GM19438 (cell line): ENCODE results near the gene SMARCAL1.
"Not testable (repeated sequence)": the region's sequence is repeated elsewhere in the genome, so short reads cannot be mapped to it uniquely, and the experiment has no call there.

ENCODE experiments used
- ATAC-seq: cut with Tn5 transposase; IDR thresholded peaks from one replicate; pipeline ENCODE4 v1.9.1; 2021; ENCODE audit warnings: low read depth; ENCODE audit not compliant: unreplicated experiment

SMARCAL1 gene

DNA sequence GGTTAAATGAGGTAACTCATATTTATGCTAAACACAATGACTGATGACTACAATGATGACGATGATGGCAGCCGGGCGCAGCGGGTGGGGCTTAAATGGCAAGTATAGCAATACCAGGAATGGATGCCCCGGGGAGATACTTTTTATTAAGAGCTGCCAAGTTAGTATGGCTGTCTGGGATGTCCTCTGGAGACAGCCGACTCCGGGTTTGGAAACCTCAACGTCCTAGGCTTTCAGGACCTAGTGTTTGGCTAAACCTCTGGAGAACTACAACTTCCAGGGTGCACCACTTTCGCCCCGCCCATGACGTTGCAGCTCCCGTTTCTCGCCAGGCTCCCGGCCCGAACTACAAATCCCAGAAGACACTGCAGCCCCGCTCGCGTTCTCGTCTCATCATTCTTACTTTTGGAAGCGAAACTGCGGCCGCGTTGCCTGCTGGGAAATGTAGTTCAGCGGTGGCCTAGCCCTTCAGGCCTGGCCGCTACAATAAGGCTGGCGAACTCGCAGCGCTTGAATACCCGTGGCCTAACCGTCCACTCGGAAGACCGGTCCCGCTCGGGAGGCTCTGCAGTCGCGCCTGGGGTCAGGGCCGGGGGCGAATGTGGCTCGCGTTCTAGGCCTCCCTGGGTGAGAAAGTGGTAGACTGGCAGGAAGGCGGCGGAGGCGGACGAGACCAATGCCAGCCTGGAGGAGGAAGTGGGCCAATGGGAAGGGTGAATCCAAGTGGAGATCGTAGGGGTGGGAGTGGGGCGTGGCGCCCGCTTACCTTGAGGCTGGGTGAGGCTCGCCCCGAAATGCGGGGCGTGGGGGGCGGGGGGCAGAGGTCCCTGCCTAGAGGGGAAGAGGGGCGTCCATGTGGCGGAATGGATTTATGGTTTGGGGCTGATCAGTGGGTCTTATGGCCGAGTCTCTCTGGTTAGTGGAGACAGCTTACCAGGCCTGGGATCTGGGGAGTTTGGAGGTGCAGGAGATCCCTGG lies at the start of gene SMARCAL1:
Gene SMARCAL1 (plus strand): TSS at position 463 of the 978 bp plus-strand sequence. CDS start 2,221 bp downstream, outside the sequence.
- ATAC-seq = peak; percentile 90

DNA sequence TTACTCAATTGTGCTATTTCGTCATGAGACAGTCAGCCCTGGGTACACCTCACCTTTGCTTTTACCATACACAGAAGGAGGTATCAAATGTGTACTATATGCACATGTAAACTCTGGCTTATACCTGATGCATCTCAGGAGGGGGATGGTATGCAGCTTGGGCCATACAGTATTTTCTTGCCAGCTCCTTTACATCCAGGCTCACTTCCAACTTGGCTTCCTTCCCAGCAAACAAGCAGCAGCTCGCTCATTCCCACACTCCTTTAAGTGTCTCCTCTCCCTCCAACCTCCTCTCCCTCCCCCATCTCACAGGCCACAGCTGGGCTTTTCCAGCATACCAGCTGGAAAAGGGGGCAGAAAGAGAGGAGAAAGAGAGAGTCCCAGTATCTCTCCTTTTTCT lies 49.6 kb upstream of the SMARCAL1 start:
- ATAC-seq = no peak

DNA sequence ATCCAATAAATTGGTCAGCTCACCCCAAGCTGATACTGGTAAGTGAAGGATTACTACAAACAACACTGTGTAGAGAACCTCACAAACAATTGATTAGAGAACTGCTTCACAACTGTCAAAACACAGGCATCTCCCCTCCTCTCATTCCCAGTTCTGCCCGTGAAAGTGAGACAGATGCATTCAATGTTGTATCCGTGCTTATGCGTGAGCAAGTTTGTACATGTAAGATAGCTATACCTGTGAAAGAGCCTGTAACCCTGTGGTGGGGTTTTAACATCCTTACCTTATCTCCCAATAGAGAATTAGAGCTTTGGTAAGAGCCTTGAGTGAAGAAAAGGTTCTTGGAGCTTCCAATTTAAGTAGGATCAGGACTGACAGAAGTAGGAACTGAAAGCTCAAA lies 49.1 kb upstream of the SMARCAL1 start:
- no peak for ATAC-seq

DNA sequence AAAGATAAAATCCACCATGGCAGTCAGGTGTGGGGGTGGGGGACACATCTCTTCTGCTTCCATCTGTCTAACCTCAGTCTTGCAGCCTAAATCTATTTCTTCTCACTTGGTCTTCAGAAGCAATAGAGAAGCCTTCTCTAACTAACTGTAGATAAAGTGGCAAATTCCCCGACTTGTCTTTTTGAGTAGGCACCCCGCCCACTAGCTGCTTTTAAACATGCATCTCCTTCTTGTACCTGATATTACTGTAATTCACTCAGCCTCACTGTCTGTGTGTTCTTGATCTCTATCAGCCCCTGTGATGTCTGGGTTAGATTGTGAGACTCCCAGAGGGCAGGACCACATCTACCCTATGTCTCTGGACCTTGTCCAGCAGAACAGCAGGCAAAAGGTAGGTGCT lies 46.8 kb upstream of the SMARCAL1 start:
- no peak for ATAC-seq

GRCh38 chr2:216366777-216367471 lies 45.4 kb upstream of the SMARCAL1 start:
- no peak for ATAC-seq

DNA sequence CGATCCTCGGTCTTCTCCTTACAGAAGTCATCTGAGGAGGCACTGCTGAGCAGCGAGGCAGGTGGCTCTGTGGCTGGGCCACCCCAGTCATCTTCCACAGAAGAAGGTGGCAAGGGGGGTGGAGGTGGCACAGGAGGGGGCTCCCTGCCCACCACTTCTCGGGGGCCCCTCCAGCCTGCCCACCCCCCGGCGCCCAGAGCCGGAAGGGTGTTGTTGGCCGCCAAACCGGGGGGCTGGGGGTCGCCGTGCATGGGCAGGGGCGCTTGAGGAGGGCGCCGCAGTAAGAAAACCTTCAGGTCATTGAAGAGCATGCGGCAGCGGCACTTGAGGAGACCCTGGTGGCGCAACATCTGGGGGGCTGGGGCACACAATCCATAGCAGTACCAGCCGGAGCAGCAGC lies 42.5 kb upstream of the SMARCAL1 start:
- no peak for ATAC-seq

- ATAC-seq = no peak
Observed at GRCh38 chr2:216370961-216371712, 41.1 kb upstream of the SMARCAL1 start.

- no peak for ATAC-seq
Observed at GRCh38 chr2:216371721-216372702, 40.3 kb upstream of the SMARCAL1 start, which contains the start of gene MARCHF4. TSS of gene MARCHF4 (minus strand) at chr2:216372483. CDS start at chr2:216370260, 2,223 bp downstream.

GRCh38 chr2:216372761-216373291 lies 39.5 kb upstream of the SMARCAL1 start:
- no peak for ATAC-seq

DNA sequence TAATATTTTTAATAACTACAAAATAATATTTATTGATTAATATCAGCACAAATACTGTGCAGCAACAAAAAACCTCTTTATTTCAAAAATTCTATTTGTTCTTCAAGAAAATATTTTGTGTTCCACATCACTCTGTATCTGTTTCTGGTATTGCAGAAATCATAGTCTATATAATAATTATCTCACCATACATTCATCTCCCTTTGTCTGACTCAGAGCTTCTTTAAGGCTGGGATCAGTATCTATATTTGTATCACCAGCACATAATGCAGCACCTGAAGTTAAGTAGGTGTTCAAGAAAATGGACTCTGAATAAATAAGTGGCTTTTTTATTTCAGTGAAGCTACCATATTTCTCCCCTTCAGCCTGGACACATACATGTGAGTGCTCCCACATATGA lies 38.4 kb upstream of the SMARCAL1 start:
- no peak for ATAC-seq

DNA sequence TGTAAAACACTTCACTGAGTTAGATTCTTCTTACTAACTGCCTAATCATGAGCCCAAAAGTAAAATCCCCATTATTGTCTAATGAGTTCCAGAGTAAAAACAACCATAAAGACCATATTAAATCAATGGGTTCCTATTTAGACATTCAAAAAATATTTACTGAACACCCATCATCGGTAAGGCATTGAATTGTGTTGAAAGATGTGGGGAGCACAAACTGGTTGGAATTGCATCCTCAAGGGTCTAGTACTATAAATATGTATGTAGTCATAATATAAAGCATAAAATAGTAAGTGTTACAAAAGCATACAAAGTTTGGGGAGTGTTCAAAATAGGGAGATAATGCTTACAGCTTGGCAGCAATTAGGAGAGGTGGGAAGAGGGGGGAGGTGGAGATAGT lies 37.0 kb upstream of the SMARCAL1 start:
- ATAC-seq = no peak

- ATAC-seq = no peak
Observed at GRCh38 chr2:216379977-216380376, 32.3 kb upstream of the SMARCAL1 start.

DNA sequence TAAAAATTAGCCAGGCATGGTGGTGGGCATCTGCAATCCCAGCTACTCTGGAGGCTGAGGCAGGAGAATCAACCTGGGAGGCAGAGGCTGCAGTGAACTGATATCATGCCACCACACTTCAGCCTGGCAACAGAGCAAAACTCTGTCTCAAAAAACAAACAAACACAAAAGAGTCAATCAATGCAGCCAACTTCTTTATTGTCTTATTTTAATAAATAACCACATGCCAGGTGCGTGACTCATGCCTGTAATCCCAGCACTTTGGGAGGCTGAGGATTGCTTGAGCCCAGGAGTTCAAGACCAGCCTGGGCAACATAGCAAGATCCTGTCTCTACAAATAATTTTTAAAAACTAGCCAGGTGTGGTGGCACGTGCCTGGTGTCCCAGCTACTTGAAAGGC lies 27.9 kb upstream of the SMARCAL1 start:
- ATAC-seq = not testable (repeated sequence)

DNA sequence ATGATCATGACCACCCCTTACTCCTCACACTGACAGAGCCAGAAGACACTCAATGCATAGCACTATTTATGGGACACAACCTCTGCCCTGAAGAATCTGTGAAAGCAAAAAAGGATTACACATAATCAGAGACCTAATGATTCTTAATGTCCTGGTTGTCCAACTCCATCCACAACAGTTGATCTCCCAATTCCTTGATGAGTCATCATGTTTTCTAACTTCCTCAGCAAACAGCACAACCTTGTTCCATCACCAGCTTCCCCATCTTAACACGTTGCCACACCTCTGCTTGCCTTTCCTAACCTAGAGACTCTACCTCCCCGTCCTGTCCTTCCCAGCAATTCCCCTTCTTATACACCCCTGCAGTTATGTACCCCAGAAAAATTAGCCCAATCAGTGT lies 26.8 kb upstream of the SMARCAL1 start:
- no peak for ATAC-seq

- ATAC-seq = no peak
Observed at GRCh38 chr2:216387262-216387661, 25.0 kb upstream of the SMARCAL1 start.

- no peak for ATAC-seq
Observed at GRCh38 chr2:216388046-216388884, 24.0 kb upstream of the SMARCAL1 start.

GRCh38 chr2:216389570-216389969 lies 22.7 kb upstream of the SMARCAL1 start:
- ATAC-seq = no peak

GRCh38 chr2:216391401-216391800 lies 20.9 kb upstream of the SMARCAL1 start:
- ATAC-seq = no peak
